ENCODE measurements around the gene ISG20.

DNA sequence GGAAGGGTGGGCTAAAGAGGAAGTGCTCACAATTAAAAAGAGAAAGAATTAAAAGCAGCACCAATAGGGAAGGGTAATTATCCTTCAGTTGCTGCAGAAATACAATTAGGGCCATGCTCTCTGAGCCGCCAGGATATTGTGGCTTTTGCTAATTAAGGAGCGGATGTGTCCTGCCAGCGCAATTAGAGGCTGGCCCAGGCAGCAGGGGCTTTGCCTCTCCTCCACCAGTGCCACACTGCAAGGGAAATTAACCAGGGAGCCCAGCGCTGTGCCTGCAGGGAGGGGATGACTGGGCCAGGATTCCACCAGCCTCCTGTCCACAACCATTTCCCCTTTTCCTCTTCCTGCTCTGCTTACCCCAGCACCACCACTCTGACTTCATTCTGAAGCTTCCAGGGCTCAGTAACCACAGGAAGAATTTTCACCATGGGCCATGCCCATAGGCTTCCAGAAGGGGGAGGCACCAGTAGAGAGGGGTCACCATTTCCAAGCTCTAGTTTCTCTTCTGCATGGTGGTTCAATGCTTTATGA, 28.1 kb upstream of the ISG20 start:
- TF ChIP-seq, protein P1, sequence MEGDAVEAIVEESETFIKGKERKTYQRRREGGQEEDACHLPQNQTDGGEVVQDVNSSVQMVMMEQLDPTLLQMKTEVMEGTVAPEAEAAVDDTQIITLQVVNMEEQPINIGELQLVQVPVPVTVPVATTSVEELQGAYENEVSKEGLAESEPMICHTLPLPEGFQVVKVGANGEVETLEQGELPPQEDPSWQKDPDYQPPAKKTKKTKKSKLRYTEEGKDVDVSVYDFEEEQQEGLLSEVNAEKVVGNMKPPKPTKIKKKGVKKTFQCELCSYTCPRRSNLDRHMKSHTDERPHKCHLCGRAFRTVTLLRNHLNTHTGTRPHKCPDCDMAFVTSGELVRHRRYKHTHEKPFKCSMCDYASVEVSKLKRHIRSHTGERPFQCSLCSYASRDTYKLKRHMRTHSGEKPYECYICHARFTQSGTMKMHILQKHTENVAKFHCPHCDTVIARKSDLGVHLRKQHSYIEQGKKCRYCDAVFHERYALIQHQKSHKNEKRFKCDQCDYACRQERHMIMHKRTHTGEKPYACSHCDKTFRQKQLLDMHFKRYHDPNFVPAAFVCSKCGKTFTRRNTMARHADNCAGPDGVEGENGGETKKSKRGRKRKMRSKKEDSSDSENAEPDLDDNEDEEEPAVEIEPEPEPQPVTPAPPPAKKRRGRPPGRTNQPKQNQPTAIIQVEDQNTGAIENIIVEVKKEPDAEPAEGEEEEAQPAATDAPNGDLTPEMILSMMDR (IDR thresholded peaks at IDR 0.05; ENCODE audit: low read depth, low read length, missing input control), result no peak
- no peak for TF ChIP-seq MAX (IDR thresholded peaks at IDR 0.05)
- no peak for TF ChIP-seq JUND (IDR thresholded peaks at IDR 0.05)
